Sigmoid colon (tissue), 4 donors: ENCODE measurements around the gene RADIL.

Source experiments
- EP300 ChIP-seq, 4 donors: sonication (generic); formaldehyde crosslinking; IDR thresholded peaks; one replicate each; pipeline ENCODE4 v1.6.1; 2017; ENCODE audit warnings: antibody characterized with exemption in 4 of 4
- POLR2A ChIP-seq, 2 donors: fragments of 450-650 bp; IDR thresholded peaks; one replicate each; pipeline ENCODE4 v1.6.1; 2016; ENCODE audit warnings: antibody characterized with exemption in 2 of 2, mild to moderate bottlenecking in 2 of 2, moderate library complexity in 2 of 2
- TF ChIP-seq, protein P1 (sequence below), 4 experiments: fragments of 450-650 bp in 3 of 4; fragments of 200-600 bp in 1 of 4; IDR thresholded peaks; one replicate each; pipeline ENCODE4 v1.5.1; 2016 to 2019; ENCODE audit warnings: antibody characterized with exemption in 4 of 4, mild to moderate bottlenecking in 3 of 4, moderate library complexity in 2 of 4

DNA sequence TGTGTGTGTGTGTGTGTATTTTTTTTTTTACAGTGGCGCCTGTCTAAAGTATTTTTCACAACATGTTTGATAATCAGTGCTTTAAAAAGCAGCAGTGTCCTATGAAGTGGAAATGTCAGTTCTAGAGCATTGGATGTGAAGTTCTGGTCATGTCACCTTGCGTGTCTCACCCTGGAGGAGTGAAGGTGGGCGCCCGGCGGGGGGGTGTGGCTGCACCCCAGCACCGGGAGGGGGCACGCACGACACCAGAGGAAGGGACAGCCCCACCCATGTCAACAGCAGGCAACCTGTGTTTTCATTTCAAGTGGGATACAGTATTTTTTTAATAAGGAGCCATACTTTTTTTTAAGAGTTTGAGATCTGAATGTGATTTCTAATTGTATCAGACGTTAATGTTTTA is 112.6 kb downstream of the RADIL start:
- TF ChIP-seq, protein P1, sequence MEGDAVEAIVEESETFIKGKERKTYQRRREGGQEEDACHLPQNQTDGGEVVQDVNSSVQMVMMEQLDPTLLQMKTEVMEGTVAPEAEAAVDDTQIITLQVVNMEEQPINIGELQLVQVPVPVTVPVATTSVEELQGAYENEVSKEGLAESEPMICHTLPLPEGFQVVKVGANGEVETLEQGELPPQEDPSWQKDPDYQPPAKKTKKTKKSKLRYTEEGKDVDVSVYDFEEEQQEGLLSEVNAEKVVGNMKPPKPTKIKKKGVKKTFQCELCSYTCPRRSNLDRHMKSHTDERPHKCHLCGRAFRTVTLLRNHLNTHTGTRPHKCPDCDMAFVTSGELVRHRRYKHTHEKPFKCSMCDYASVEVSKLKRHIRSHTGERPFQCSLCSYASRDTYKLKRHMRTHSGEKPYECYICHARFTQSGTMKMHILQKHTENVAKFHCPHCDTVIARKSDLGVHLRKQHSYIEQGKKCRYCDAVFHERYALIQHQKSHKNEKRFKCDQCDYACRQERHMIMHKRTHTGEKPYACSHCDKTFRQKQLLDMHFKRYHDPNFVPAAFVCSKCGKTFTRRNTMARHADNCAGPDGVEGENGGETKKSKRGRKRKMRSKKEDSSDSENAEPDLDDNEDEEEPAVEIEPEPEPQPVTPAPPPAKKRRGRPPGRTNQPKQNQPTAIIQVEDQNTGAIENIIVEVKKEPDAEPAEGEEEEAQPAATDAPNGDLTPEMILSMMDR (IDR thresholded peaks at IDR 0.05) = no peak
- TF ChIP-seq POLR2A (IDR thresholded peaks at IDR 0.05) = no peak
- TF ChIP-seq EP300 (IDR thresholded peaks at IDR 0.05) = no peak
